ENCODE measurements around the gene CIDEB.

GRCh38 chr14:24315807-24316596 lies 8.2 kb upstream of the CIDEB start:
- TF ChIP-seq TAF1 (IDR thresholded peaks at IDR 0.05; ENCODE audit: borderline replicate concordance, insufficient read depth, low read length), result no peak
- no peak for TF ChIP-seq REST (IDR thresholded peaks at IDR 0.05; ENCODE audit: insufficient read depth in 1 of 2, low read depth in 2 of 2, low read length in 2 of 2)
- no peak for TF ChIP-seq POLR2AphosphoS5 (IDR thresholded peaks at IDR 0.05; ENCODE audit: low read depth, low read length)
- no peak for TF ChIP-seq SIN3A (IDR thresholded peaks at IDR 0.05; ENCODE audit: borderline replicate concordance, insufficient read depth, low read length)

All from PFSK-1 (cell line).